Measurements from ENCODE around the gene MYLK.

Gene MYLK

DNA sequence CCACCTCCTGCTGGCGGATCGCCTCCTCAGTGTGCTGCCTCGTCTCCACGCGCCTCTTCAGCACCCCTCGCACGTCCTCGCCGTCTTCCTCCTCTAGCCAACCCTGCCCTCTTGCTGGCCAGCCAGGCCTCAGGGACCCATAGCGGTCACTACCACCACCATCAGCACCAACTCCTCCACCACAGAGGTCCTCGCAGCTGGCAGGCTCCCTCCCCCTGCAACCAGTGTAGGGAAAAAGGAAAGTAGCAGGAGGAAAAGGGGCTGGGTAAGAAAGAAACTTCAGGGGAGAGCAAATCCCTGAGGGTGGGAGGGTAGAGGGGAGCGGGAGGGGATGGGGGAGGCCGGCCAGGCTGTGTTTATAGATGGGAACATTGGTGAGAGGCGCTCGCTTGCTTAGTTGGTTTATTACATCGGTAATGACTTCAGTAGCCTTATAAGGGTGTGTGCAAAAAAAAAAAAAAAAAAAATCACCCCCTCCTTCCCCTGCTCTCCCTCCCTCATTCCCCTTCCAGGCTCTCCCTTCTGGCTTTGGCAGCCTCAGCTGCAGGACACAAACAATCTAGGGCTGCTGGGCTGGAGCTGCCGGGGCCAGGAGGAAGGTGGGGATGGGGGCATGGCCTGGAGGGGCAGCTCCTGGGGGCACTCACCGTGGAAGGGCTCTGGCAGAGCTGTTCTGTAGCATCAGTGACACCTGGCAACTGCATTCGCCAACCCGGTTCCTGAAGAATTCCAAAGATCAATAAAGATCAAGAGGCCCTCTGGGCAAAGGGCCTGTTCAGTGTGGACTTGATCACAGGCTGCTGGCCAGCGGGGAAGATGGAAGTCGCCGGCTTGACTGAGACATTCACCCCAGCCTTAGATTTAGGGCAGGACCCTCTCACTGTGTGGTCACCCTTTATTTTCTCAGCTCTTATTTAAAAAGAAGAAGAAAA, 183.1 kb downstream of the MYLK start:
- no peaks in the 10 kb centered on the region for H3K36me3 ChIP-seq (ENCODE audit: low read depth)
- H3K27me3 ChIP-seq (ENCODE audit: insufficient read depth, poor library complexity, severe bottlenecking): no peaks in the 10 kb centered on the region
- no peak overlapping the region for H3K27ac ChIP-seq (ENCODE audit: poor library complexity, severe bottlenecking)
- ATAC-seq (ENCODE audit: low read depth) (no peak), DNase-seq (ENCODE audit: low spot score) (no peak)
- no peaks in the 10 kb centered on the region for H3K4me1 ChIP-seq (ENCODE audit: insufficient read depth, poor library complexity, severe bottlenecking)
- no peaks in the 10 kb centered on the region for H3K9me3 ChIP-seq (ENCODE audit: severe bottlenecking)
- TF ChIP-seq, protein P1, sequence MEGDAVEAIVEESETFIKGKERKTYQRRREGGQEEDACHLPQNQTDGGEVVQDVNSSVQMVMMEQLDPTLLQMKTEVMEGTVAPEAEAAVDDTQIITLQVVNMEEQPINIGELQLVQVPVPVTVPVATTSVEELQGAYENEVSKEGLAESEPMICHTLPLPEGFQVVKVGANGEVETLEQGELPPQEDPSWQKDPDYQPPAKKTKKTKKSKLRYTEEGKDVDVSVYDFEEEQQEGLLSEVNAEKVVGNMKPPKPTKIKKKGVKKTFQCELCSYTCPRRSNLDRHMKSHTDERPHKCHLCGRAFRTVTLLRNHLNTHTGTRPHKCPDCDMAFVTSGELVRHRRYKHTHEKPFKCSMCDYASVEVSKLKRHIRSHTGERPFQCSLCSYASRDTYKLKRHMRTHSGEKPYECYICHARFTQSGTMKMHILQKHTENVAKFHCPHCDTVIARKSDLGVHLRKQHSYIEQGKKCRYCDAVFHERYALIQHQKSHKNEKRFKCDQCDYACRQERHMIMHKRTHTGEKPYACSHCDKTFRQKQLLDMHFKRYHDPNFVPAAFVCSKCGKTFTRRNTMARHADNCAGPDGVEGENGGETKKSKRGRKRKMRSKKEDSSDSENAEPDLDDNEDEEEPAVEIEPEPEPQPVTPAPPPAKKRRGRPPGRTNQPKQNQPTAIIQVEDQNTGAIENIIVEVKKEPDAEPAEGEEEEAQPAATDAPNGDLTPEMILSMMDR (IDR thresholded peaks at IDR 0.05; ENCODE audit: poor library complexity, severe bottlenecking): no peak
- H3K4me3 ChIP-seq (ENCODE audit: severe bottlenecking): no peak overlapping the region

DNA sequence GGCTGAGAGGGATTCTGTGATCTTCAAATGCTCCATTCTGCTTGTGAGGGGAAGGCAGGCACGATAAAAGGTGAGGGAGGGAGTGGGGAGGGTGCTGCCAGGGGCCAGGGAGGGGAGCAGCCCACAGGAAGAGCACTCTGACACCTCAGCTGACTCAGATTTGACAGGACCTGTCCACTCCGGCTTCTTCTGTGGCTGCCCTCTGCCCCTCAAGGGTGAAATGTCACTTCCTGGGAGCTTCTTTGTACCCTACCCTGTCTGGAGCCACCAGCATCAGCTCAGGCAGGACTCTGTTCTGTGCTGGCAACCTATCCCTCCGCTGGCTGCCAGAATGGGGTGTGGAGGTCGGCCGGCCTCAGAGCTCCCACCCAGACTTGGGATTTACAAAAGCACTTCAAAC, 185.3 kb downstream of the MYLK start:
- Histone ChIP-seq H3K36me3 (ENCODE audit: low read depth) (no peaks in the 10 kb centered on the region), H3K27ac (ENCODE audit: poor library complexity, severe bottlenecking) (no peak overlapping the region), H3K27me3 (ENCODE audit: insufficient read depth, poor library complexity, severe bottlenecking) (no peaks in the 10 kb centered on the region), H3K4me1 (ENCODE audit: insufficient read depth, poor library complexity, severe bottlenecking) (no peaks in the 10 kb centered on the region), H3K4me3 (ENCODE audit: severe bottlenecking) (no peak overlapping the region), H3K9me3 (ENCODE audit: severe bottlenecking) (no peaks in the 10 kb centered on the region)
- no peak for ATAC-seq (ENCODE audit: low read depth)
- TF ChIP-seq, protein P1 (IDR thresholded peaks at IDR 0.05; ENCODE audit: poor library complexity, severe bottlenecking): no peak
- no peak for DNase-seq (ENCODE audit: low spot score)

DNA sequence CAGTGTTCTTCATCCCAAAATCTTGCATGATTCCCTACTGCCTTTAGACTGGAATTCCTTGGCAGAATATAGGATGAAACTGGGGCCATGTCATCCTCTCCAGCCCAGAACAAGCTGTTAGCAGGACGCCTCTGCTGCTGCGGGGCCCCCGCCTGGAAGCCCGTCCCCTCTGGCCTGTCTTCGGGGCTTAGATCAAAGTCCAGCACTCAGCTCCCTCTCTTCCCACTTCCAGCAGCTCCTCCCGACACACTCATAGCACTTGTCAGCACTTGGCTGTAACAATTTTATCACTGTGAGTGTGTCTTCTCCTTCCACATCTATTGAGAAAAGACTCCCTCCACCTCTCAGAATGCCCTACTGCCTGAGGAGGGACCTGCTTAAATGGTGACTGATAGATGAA, 187.3 kb downstream of the MYLK start:
- H3K4me1 ChIP-seq (ENCODE audit: insufficient read depth, poor library complexity, severe bottlenecking): no peaks in the 10 kb centered on the region
- no peaks in the 10 kb centered on the region for H3K27me3 ChIP-seq (ENCODE audit: insufficient read depth, poor library complexity, severe bottlenecking)
- H3K36me3 ChIP-seq (ENCODE audit: low read depth): no peaks in the 10 kb centered on the region
- H3K27ac ChIP-seq (ENCODE audit: poor library complexity, severe bottlenecking): no peak overlapping the region
- DNase-seq (ENCODE audit: low spot score) (no peak), ATAC-seq (ENCODE audit: low read depth) (no peak)
- H3K9me3 ChIP-seq (ENCODE audit: severe bottlenecking): no peaks in the 10 kb centered on the region
- no peak overlapping the region for H3K4me3 ChIP-seq (ENCODE audit: severe bottlenecking)
- TF ChIP-seq, protein P1 (IDR thresholded peaks at IDR 0.05; ENCODE audit: poor library complexity, severe bottlenecking): no peak

DNA sequence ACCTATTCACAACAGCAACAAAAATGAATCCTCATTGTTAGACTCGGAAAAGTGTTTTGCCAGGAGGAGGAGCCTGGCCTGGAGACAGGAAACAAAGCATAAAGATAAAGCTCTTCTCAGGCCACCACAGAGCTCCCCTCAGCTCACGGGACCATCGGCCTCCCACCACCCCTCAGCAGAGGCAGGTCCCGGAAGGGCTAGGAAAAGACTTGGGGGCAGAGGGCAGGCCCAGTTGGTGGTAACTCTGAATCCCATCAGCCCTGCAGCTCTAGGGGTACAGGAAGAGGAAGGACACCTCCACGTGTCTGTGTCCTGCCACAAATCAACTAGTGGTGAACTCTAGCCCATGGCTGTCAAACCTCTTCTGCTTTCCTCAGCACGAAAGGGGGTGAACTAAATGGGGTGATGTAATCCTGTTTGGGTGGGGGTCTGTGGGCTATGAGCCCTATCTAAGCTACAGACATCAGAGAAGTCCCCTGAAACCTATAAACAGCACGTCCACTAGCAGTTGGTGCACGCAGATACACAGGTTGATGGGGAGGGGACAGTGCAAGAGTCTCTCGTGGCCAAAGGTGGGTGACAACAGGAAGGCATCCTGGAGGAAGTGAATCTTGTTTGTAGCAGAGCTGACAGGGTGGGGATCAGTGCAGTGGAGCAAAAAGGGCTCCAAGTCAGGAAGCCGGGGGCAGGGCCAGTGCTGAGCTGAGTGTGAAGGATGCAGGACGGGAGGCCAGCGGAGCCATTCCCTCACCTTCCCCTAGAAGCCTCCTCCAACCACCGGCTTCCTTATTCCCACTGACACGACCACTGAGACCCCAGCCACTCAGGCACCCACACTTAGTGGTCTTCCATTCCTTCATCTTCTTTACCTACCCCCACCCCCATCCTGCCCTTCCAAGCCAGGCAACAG, 188.1 kb downstream of the MYLK start:
- H3K9me3 ChIP-seq (ENCODE audit: severe bottlenecking): no peaks in the 10 kb centered on the region
- no peaks in the 10 kb centered on the region for H3K36me3 ChIP-seq (ENCODE audit: low read depth)
- no peaks in the 10 kb centered on the region for H3K4me1 ChIP-seq (ENCODE audit: insufficient read depth, poor library complexity, severe bottlenecking)
- DNase-seq (ENCODE audit: low spot score) (no peak), ATAC-seq (ENCODE audit: low read depth) (no peak)
- no peak overlapping the region for H3K4me3 ChIP-seq (ENCODE audit: severe bottlenecking)
- H3K27me3 ChIP-seq (ENCODE audit: insufficient read depth, poor library complexity, severe bottlenecking): no peaks in the 10 kb centered on the region
- TF ChIP-seq, protein P1 (IDR thresholded peaks at IDR 0.05; ENCODE audit: poor library complexity, severe bottlenecking): no peak
- H3K27ac ChIP-seq (ENCODE audit: poor library complexity, severe bottlenecking): no peak overlapping the region

All from RWPE2 (cell line).